Urinary bladder (tissue), 4 donors: ENCODE results near the gene MX2. TPM values are rescaled to one million over a fixed set of nuclear protein-coding genes. Genes with fewer than 3 reads are reported as not detected.

Experiments used
- DNase-seq: peaks from one replicate; pipeline ENCODE4 v3.0.0-alpha.2; 2015; ENCODE audit errors: extremely low spot score
- H3K27ac ChIP-seq: one replicate; pipeline ENCODE4 v1.5.1; 2013; ENCODE audit warnings: low read depth, mild to moderate bottlenecking, moderate library complexity
- H3K36me3 ChIP-seq: one replicate; pipeline ENCODE4 v1.6.1; 2013; ENCODE audit warnings: mild to moderate bottlenecking, moderate library complexity; ENCODE audit not compliant: insufficient read depth
- H3K4me1 ChIP-seq: one replicate; pipeline ENCODE4 v1.6.1; 2013; ENCODE audit warnings: mild to moderate bottlenecking, moderate library complexity; ENCODE audit not compliant: insufficient read depth
- H3K4me3 ChIP-seq: one replicate; pipeline ENCODE4 v1.5.1; 2013; ENCODE audit warnings: low read depth, low read length
- WGBS: extraction: QIAGEN DNeasy Blood & Tissue Kit; methylation state at CpG from one replicate; pipeline ENCODE4 v1.1.7; 2013; 5-methylcytosine and 5-hydroxymethylcytosine counted together
- polyA plus RNA-seq: library from polyadenylated mRNA; stranded (reverse); fragments of 200-250 nt; gene quantifications from one replicate; pipeline ENCODE4 v1.2.3, GENCODE V29; 2013
- total RNA-seq: library from RNA; depleted of rRNA; stranded (reverse); fragments of >200 nt; gene quantifications from one replicate; pipeline ENCODE4 v1.2.3, GENCODE V29; 2014
- donor health status: healthy with polysubstance abuse.
- donor health status: healthy.

Gene MX2
- total and polyA plus RNA-seq, 2 donors, result 8.2 to 10.3 TPM

DNA sequence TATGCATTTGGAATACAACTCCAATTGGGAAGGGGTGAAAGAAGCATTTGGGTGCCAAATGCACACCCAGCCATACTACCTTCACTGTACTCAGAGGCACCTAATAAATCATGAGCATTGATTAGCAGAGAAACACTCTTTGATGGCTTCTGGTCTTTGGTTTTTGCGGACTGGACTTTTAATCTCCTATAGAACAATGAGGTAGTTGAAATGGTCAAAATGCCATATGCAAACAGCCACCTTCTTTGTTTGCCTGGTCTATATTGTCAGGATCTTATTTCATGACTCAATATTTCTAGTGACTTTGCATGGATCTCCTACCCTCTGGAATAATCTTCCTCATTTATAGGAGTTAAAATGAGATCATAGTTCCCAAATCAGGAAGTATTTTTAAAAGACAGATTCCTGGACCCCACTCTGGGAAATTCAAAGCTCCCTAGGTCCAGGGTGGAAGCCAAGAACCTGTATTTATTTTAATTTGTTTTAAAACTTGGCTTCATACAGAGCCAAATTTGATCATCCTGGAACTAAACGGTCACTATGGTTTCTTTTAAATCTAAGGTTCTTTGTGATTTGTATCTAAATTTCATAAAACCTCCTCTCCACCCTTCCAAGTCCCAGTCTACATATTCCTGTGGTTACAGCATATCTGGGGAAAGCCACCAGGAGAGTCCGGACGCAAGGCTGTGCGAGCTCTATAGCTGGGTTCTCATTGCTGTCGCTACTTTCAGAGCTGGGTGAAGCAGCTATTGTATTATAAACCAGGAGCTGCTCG, 36.5 kb upstream of the MX2 start:
- no peak overlapping the region for H3K27ac ChIP-seq
- 63% methylated on average over 7 of the region's 7 CpGs for WGBS
- no peak for DNase-seq

DNA sequence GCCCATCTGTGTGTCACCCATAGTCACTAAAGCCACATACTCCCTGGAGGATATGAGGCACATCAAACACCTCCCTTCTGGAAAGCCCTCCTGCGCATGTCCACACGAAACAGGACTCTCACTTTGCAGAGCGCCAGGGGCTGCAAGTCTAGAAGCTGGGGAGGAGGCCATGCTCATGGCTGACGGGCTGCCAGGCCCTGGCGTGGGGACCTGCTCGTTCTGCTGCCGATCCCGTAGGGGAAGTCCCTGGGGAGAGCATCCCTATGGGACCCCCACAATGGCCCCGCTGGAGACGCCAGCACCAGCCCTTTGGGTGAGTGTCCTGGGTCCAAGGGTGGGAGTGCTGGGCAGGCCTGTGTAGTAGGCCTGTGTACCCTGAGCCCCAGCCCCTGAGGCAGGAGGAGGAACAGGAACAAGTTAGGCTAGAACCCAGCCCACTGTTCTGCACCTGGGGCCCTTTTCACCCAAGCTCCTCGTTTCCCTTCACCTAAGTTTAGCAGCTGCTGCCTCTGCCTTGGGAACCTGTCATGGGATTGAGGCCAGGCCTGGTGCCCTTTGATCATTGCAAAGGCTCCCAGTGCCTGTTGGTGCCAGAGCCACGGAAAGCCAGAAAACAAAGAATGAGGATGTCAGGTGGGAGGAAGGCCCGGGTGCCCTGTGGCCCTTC, 35.3 kb upstream of the MX2 start:
- whole genome bisulfite sequencing, result 92% methylated on average over 13 of the region's 13 CpGs
- no peak overlapping the region for H3K4me3 ChIP-seq
- H3K36me3 ChIP-seq, result no peaks in the 10 kb centered on the region
- no peaks in the 10 kb centered on the region for H3K4me1 ChIP-seq
- no peak overlapping the region for H3K27ac ChIP-seq
- DNase-seq, result no peak

More for the DNA sequence above, 36.5 kb upstream of the MX2 start:
- Histone ChIP-seq H3K4me1 (no peaks in the 10 kb centered on the region), H3K4me3 (no peak overlapping the region), H3K36me3 (no peaks in the 10 kb centered on the region)

DNA sequence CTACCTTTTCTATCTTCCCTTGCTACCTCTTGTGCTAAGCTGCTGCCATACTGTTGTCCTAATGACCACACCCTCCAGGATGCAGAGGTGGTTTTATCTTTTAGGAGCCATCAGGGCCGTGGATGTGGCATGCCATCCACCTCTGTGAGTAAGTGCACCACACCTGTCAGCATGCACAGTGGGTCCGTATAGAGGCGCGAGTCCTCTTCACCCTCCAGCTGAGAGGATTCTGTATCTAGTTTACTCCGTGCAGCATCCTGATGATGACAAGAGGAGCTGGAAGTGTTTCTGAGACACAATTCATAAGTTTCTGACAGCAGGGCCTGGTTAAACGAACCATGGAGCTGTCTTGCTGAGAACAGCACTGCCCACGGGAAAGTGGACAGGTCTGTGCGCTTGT, 34.1 kb upstream of the MX2 start:
- H3K27ac ChIP-seq, result no peak overlapping the region
- no peaks in the 10 kb centered on the region for H3K4me1 ChIP-seq
- no peaks in the 10 kb centered on the region for H3K36me3 ChIP-seq
- no peak for DNase-seq
- no peak overlapping the region for H3K4me3 ChIP-seq
- 85% methylated on average over 8 of the region's 8 CpGs for WGBS

DNA sequence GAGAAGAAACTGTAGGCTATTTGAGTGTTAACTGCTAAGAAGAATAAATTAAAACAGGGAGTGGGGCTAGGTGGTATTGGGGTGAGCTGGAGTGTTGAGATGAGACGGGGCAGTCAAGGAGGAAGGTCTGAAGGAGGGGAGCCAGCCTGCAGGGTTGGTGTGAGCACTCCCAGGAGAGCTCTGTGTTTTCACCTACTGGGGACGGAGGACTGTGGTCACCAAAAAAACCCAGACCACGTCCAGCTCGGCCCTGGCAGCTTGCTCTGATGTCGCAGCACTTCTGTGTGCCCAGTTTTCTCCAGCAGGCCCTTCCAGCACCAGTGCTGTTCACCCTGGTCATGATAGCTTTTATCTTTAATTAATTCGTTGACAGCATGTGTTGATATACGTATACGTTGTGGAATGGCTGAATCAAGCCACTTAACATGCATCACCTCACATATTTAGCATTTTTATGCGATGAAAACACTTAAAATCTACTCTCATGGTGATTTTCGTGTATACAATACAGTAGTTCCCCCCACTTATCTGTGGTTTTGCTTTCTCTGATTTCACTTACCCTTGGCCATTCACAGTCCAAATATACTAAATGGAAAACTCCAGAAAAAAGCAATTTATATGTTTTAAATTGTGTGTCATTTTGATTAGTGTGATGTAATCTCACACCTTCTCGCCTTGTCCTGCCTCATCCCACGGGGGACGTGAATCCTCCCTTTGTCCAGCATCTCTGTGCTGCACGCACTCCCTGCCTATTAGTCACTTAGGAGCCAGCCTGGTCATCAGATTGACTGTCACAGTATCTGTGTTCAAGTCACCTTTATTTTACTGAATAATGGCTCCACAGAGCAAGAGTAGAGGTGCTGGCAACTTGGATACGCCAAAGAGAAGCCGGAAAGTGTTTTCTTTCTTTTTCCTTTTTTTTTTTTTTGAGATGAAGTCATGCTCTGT, 32.9 kb upstream of the MX2 start:
- Histone ChIP-seq H3K4me1 (no peaks in the 10 kb centered on the region), H3K36me3 (no peaks in the 10 kb centered on the region), H3K4me3 (no peak overlapping the region), H3K27ac (no peak overlapping the region)
- DNase-seq, result no peak
- 79% methylated on average over 16 of the region's 16 CpGs for WGBS

DNA sequence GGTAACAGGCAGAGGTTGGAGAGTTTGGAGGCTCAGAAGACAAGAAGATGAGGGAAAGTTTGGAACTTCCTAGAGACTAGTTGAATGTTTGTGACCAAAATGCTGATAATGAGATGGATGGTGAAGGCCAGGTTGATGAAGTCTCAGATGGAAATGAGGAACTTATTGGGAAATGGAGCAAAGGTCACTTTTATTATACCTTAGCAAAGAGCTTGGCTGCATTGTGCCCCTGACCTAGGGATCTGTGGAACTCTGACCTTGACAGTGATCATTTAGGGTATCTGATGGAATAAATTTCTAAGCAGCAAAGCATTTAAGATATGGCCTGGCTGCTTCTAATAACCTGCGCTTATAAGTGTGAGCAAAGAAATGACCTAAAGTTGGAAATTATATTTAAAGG, 28.1 kb upstream of the MX2 start:
- WGBS, result 98% methylated on average over 1 of the region's 1 CpG
- no peaks in the 10 kb centered on the region for H3K4me1 ChIP-seq
- no peak overlapping the region for H3K4me3 ChIP-seq
- no peaks in the 10 kb centered on the region for H3K36me3 ChIP-seq
- no peak for DNase-seq
- H3K27ac ChIP-seq, result no peak overlapping the region

DNA sequence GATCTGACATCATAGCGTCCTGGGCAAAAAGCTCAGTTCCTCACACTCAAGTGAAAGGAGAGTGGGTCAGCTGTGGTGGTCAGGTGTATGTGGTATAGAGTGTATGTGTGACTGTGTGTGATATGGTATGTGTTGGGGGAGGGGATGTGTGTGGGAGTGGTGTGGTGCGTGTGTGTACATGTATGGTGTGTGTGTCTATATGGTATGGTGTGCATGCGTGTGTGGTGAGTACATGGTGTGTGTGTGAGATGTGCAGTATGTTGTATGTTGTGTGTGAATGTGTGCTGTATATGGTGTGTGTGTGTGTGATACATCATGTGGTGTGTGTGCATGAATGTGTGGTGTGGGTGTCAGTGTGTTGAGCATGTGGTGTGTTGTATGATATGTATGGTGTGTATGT, 24.3 kb upstream of the MX2 start:
- no peak overlapping the region for H3K4me3 ChIP-seq
- peaks cover 2% of the 10 kb centered on the region for H3K36me3 ChIP-seq
- no peak overlapping the region for H3K27ac ChIP-seq
- H3K4me1 ChIP-seq, result no peaks in the 10 kb centered on the region
- DNase-seq, result no peak
- WGBS, result 96% methylated on average over 3 of the region's 3 CpGs

DNA sequence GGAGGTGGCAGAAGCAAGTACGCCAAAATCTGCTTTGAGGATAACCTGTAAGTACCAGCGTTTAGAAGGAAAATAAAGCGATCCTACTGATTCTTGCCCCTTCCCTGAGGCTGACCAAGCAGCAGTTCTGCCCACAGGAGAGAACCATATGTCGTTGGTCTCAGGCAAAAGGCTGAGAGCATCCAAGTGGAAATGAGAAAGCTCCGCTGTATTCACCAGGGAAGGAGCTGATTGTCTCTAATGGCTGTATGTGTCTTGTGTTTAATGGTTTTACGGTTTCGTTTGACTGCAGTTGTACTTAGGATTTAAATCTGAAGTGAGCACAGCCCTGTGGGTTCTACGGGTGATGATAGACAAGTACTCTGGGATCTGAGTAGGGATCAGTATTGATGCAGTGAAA, 23.4 kb upstream of the MX2 start:
- WGBS, result 73% methylated on average over 8 of the region's 8 CpGs
- H3K4me1 ChIP-seq, result no peaks in the 10 kb centered on the region
- no peak overlapping the region for H3K27ac ChIP-seq
- no peak for DNase-seq
- H3K36me3 ChIP-seq, result peaks cover 2% of the 10 kb centered on the region
- H3K4me3 ChIP-seq, result no peak overlapping the region

DNA sequence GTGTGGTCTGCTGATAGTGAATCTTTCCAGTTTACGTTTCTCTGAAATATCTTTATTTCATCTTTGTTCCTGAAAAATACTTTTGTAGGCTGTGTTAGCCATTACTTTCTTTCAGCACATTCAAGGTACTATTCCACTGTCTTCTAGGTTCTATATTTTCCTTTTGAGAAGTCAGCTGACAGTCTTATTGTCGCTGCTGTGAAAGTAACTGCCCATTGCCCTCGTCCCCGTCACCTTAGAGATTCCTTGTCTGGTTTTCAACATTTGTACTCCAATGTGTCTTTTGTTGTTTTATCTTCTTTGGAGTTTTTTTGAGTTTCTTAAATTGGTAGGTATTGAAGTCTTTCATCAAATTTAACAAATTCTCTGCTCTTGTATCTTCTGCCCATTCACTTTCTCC, 19.8 kb upstream of the MX2 start:
- DNase-seq, result no peak
- H3K27ac ChIP-seq, result no peak overlapping the region
- H3K36me3 ChIP-seq, result peaks cover 2% of the 10 kb centered on the region
- 91% methylated on average over 4 of the region's 4 CpGs for WGBS
- H3K4me1 ChIP-seq, result no peaks in the 10 kb centered on the region
- H3K4me3 ChIP-seq, result no peak overlapping the region

DNA sequence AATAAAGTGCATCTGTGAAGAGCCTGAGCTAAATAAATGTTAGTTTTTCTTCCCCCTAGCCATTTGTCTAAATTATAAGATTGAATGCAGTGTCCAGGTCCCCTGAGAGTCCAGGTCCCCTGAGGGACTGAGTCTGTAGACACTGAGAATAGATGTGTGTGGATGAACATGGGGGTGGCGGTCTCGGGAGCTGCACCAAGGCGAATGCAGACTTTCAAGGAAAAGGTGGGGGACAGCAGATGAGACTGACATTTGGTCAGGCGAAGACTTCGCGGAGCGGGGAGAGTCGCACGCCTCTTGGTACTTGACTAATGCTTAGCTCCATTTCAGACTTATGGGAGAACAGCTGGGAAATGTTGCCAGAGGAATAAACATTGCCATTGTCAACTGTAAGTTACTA, 17.7 kb upstream of the MX2 start:
- WGBS, result 72% methylated on average over 9 of the region's 9 CpGs
- Histone ChIP-seq H3K4me1 (no peaks in the 10 kb centered on the region), H3K36me3 (peaks cover 2% of the 10 kb centered on the region), H3K27ac (no peak overlapping the region), H3K4me3 (no peak overlapping the region)
- no peak for DNase-seq

DNA sequence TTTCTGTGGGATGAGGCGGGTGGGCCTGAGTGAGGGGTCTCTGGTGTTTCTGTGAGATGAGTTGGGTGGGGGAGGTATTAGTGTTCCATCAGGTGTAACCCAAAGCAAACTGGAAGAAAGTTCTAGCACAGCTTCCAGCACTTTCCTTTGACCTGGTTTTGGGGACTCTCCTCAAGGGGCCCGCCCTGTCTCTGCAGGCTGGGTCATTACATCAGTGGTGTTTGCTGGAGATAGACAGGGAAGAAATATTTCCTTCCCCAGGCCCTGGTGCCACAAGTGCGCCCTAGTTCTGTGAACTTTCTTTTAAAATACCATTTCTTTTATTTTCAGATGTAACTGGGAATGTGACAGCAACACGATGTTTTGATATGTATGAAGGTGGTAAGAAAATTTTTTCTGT, 16.5 kb upstream of the MX2 start:
- no peak overlapping the region for H3K4me3 ChIP-seq
- H3K4me1 ChIP-seq, result no peaks in the 10 kb centered on the region
- 90% methylated on average over 4 of the region's 4 CpGs for WGBS
- no peaks in the 10 kb centered on the region for H3K36me3 ChIP-seq
- H3K27ac ChIP-seq, result no peak overlapping the region
- DNase-seq, result no peak

DNA sequence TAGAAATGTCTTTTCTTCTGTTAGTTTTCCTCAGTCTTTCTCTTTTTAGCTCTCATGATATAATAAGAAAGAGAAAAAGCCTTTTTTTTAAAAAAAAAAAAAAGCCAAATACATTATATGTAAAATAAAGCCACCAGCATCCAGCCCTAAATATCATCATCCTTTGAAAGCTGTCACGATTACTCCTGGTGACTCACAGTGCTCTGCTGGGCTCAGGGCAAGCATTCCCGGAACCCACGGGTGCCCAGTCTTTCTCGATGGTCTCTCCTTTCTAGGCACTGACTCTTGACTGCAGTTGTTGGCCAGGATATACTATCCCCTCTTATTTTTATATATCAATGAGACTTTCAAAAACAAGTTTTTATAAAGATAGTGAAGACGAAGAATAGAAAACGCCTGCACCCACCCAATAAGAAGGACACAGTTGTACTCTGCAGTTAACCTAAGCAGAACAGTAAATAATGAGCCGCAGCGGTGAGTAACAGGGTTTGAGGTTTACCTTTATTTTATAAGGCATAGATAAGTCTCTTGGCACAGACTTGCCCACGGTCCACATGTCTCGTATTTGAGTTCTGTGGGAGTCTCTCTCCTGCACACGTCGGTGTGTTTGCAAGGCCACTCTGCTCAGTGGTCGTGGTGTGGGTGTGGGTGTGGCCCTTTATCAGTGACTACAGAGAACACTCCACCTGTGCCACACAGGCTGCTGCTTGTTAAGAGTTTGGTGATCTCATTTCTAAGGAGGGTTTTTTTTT, 15.7 kb upstream of the MX2 start:
- Histone ChIP-seq H3K36me3 (no peaks in the 10 kb centered on the region), H3K4me1 (no peaks in the 10 kb centered on the region), H3K27ac (no peak overlapping the region), H3K4me3 (no peak overlapping the region)
- DNase-seq, result no peak
- 68% methylated on average over 13 of the region's 13 CpGs for WGBS

DNA sequence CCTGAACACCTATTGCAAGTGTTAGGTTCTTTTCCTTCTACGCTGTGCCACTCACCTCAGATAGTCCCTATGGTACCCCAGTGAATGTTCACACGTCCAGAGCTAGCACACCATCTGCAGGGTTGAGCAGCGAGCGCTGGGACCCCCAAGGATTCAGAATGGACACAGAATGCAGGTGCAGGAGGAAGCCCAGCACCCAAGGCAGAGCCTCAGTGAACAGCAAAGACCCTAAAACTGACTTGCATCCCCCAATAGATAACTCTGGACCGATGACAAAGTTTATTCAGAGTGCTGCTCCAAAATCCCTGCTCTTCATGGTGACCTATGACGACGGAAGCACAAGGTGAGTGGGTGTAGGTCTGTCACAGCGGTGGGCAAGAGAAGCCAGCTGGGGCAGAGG, 15.1 kb upstream of the MX2 start:
- Histone ChIP-seq H3K36me3 (no peaks in the 10 kb centered on the region), H3K27ac (peak overlapping the region; percentile 33), H3K4me3 (no peak overlapping the region), H3K4me1 (no peaks in the 10 kb centered on the region)
- 84% methylated on average over 8 of the region's 8 CpGs for WGBS
- DNase-seq, result no peak

DNA sequence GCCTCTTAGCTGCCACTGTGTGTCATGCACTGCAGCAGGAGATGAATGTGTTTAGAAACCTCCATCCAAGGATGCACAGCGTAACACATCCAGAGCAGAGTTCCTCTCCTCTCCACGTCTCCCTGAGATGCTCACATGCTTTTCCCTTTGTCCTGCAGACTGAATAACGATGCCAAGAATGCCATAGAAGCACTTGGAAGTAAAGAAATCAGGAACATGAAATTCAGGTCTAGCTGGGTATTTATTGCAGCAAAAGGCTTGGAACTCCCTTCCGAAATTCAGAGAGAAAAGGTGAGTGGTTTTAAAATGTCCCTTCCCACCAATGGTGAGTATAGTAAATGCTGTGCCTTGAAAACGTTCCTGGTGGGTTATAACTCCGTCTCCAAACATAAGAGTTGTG, 13.4 kb upstream of the MX2 start:
- no peak for DNase-seq
- H3K36me3 ChIP-seq, result no peaks in the 10 kb centered on the region
- H3K4me1 ChIP-seq, result no peaks in the 10 kb centered on the region
- 65% methylated on average over 6 of the region's 6 CpGs for WGBS
- H3K27ac ChIP-seq, result no peak overlapping the region
- no peak overlapping the region for H3K4me3 ChIP-seq
